MG63 (cell line): ENCODE results near the gene CTNNBIP1. TPM values are rescaled to one million over a fixed set of nuclear protein-coding genes. Genes with fewer than 3 reads are reported as not detected.

Experiments
- DNase-seq: peaks from one replicate; pipeline ENCODE4 v3.0.0-alpha.2; 2020
- H3K27me3 ChIP-seq: fragments of 250-450 bp; sonication (Bioruptor Pico); 2 replicates; pipeline ENCODE4 v1.5.1; 2020; ENCODE audit warnings: mild to moderate bottlenecking, moderate library complexity
- H3K36me3 ChIP-seq: fragments of 250-450 bp; sonication (Bioruptor Pico); 2 replicates; pipeline ENCODE4 v1.5.1; 2020; ENCODE audit warnings: mild to moderate bottlenecking, moderate library complexity
- H3K4me3 ChIP-seq: fragments of 250-450 bp; sonication (Bioruptor Pico); 2 replicates; pipeline ENCODE4 v1.5.1; 2020; ENCODE audit warnings: mild to moderate bottlenecking, moderate library complexity
- H3K9me3 ChIP-seq: fragments of 250-450 bp; sonication (Bioruptor Pico); 2 replicates; pipeline ENCODE4 v1.5.1; 2020; ENCODE audit warnings: mild to moderate bottlenecking, moderate library complexity
- total RNA-seq: library from RNA; depleted of rRNA; stranded (reverse); fragments of >200 nt; shearing (Covaris generic); gene quantifications from 2 replicates; pipeline ENCODE4 v1.2.3, GENCODE V29; 2014; ENCODE audit warnings: low replicate concordance

The CTNNBIP1 gene
- total RNA-seq, 1 experiment from 2014 or later, result 21.5 TPM

DNA sequence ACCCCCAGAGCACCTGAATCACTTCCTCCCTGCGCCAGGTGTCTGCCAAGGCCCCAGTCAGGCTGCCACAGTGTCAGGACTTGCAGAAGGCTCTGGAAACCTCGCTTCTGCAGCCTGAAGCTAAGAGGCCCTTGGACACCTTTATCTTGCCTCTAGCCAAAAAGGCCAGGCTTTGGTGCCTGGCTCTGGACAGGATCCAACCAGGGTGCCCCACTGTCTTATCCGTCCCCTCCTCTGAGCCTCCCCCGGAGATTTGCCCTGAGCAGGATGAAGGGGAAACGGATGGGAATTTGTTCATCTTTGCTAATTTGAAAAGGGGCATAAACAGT, 73.5 kb downstream of the CTNNBIP1 start:
- Histone ChIP-seq H3K36me3 (no peaks in the 10 kb centered on the region), H3K27me3 (no peaks in the 10 kb centered on the region), H3K9me3 (no peaks in the 10 kb centered on the region), H3K4me3 (no peak overlapping the region)
- DNase-seq, result no peak

DNA sequence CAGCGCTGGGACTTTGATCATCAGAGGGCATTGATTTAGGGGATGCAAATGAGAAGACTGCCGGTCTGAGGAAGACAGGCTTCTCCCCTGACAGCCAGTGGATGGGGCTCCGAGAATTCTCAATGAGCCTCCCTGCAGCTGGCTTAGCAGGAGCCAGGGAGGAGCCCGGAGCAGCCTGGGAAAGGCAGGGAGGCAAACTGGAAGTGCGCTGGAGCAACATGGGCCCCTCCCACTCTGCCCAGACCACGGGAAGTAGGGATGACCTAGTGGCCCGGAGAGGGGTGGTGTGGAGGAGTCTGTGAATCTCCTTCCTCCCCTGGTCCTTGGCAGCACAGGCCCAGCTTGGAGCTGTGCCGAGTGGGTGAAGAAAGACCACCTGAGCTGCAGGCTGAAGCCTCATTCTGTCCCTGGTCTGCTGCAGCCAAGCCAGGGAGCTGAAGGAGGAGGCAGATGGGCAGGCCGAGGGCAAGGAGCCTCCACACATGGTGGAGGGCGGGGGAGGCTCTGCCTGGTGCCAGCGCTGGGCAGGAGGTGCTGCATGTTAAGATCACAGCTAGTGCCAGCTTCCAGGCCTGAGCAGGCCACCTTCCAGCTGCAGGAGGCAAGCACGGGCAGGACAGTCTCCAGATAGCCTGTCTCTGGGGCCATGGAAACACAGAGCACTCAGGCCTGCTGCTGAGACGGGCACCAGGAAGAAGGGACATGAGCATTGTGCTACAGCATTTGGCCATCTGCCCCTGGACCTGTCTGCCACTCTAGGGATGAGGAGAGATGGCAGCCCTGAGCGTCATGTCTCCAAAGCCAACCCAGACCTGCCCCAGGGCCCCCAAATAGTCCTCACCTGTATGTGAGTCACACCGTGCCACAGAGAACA, 74.1 kb downstream of the CTNNBIP1 start:
- Histone ChIP-seq H3K36me3 (no peaks in the 10 kb centered on the region), H3K27me3 (no peaks in the 10 kb centered on the region), H3K4me3 (no peak overlapping the region), H3K9me3 (no peaks in the 10 kb centered on the region)
- peak; percentile 69 for DNase-seq

DNA sequence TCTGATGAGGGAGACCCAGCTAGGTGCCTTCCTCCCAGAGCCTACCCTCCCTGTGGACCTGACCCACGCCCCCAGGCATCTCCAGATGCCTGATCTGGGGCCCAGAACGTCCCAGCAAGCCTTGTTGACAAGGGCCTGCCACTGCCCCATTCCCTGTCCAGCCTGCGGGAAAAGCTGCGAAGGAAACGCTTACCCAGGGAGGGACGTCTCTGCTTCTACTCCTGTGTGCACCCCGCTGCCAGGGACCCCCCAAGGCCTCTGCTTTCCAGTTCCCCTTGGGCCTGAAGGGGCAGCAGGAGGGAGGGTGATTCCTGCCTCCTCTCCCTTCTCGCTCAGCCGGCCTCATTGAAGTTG, 74.7 kb downstream of the CTNNBIP1 start:
- Histone ChIP-seq H3K4me3 (no peak overlapping the region), H3K9me3 (no peaks in the 10 kb centered on the region), H3K27me3 (no peaks in the 10 kb centered on the region), H3K36me3 (no peaks in the 10 kb centered on the region)
- DNase-seq, result no peak

DNA sequence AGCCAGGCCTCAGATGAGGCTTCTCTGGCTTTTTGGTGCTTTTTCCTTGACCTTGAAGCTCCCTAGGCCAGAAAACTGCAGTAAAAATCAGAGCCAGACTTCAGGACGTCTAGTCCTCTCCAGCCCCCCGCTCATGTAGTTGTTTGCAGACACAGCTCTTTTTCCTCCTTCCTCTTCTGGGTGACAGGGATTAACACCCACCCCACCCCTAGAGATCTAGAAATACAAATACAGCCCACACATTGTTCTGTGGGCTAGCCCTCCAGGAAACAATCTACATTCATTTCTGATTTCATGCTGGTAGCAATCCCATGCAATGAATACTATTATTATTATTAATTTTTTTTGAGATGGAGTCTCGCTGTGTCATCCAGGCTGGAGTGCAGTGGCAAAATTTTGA, 76.4 kb downstream of the CTNNBIP1 start:
- DNase-seq, result no peak
- Histone ChIP-seq H3K36me3 (no peaks in the 10 kb centered on the region), H3K4me3 (no peak overlapping the region), H3K27me3 (no peaks in the 10 kb centered on the region), H3K9me3 (no peaks in the 10 kb centered on the region)

DNA sequence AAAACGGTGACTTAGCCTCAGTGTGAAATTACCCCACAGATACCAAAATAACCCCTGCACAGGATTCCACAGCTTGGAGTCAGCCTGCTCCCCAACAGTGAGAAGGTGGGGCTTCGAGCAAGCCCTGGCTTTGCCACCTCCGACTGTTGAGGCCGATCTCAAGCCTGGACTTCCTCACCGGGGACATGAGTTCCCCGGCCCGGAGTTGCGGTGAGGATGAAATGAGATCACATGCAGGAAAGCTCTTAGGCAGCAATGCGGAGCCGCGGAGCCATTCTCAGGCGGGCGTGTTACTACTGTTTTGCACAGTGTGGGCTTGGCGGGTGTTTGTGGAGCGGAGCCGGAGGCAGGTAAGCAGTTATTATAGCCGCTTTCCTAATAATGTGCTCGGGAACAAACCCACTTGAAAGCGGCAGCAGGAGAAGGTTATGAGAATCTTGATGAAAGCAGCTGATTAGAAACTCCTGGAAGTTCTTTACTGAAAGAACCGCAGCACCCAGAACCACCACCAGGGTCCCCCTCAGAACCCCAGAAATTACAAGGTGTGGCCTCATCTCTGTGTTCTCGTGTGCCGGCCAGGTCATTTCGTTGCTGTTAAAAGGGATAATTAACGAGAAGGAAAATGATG, 82.4 kb downstream of the CTNNBIP1 start:
- H3K36me3 ChIP-seq, result no peaks in the 10 kb centered on the region
- H3K27me3 ChIP-seq, result no peaks in the 10 kb centered on the region
- H3K4me3 ChIP-seq, result no peak overlapping the region
- no peaks in the 10 kb centered on the region for H3K9me3 ChIP-seq
- no peak for DNase-seq

DNA sequence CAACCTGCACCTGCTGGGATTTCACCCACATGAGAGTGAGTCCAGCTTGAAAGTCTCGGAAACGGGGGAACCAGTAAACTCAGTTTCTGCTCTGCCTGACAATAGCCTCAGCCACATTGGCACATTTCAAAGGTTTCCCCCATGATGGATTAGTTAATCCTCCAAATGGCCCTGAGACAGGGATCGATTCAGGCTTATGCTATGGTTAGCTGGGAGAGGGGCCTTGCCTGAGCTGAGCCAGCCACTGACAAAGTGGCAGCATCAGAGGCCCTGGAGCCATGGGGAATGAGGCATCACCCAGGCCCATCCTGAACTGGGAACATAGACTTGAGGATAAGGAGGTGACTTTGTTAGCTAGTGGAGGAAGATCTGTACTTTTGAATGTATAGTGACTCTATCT, 83.5 kb downstream of the CTNNBIP1 start:
- Histone ChIP-seq H3K4me3 (no peak overlapping the region), H3K36me3 (no peaks in the 10 kb centered on the region), H3K9me3 (no peaks in the 10 kb centered on the region), H3K27me3 (no peaks in the 10 kb centered on the region)
- DNase-seq, result no peak

DNA sequence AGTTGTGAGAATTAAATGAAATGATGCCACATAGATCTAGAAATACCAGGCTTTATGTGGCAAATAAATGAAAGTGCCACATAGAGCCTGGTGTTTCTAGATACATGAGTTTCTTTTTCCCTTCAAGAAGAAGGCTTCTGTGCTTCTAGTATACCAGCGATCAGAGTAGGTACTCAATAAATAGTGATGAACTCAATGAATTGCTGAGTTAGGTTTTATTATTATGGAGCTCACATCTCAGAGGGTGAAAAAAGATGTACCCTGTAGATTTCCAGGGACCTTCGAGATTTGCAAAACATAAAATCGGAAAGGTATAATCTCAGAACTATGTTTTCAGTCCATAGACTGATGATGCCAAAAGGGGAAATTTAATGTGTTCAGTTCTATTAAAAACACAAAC, 84.0 kb downstream of the CTNNBIP1 start:
- Histone ChIP-seq H3K9me3 (no peaks in the 10 kb centered on the region), H3K4me3 (no peak overlapping the region), H3K27me3 (no peaks in the 10 kb centered on the region), H3K36me3 (no peaks in the 10 kb centered on the region)
- DNase-seq, result no peak

DNA sequence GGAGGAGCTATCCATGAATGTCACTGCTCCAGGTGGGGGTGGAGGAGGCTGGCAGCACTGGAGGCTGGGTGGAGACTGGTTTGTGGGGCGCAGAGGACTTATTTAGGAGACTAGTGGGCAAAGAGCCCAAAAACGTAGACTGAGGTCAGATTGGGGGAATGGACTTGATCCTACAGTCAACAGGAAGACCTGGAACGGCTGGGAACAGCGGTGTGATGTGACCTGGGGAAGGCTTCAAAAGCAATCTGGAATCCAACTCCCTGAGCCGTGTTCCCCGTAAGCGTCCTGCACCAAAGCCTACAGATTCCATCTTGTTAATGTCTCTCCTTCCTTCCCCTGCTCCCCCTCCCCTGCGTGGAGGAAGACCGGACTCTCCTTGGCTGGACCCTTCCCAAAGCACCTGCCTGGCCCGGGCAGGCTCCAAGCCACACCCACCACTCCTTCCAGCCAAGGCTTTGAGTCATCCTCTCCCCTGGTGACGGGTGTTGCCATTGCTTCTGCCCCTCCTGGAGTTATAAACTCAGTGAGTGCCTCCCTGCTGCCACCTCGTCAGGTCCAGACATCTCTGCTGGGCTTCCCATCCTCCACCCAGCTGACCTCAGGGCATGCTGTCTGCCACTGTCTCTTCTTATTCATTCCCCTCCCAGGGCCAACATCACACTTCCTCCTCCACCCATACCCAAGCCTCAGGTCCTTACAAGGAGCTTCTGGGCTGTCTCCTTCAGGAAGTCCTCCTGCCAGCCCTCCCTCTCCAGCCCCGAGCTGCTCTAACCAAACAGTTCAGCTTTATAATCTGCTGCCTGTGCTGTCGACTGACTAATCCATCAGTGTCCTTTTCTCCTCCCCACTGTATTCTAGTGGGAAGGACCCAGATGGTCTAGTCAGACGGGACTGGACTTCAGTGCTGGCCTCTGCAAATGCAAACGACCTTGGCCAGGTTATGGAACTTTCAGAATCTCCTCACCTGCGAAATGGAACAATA, 84.7 kb downstream of the CTNNBIP1 start:
- no peaks in the 10 kb centered on the region for H3K9me3 ChIP-seq
- no peaks in the 10 kb centered on the region for H3K36me3 ChIP-seq
- DNase-seq, result peak; percentile 81
- H3K27me3 ChIP-seq, result no peaks in the 10 kb centered on the region
- H3K4me3 ChIP-seq, result no peak overlapping the region

DNA sequence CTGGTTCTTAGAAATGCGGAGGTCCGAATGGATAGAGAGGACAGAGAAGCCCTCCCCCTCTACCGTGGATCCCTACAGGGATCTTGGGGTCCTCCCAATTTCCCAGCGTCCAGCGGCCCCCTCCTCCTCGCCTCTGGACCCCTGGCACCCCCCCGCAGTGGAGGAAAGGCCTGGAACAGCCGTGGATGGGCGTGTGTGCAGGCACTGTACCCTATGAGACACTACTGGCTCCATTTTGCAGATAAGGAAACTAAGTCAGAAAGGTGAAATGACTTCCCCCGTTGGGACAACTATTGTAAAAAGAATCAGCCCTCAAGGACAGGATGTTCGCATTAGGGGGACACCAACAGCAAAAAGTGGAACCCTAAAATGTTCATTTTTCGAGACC, 85.4 kb downstream of the CTNNBIP1 start:
- Histone ChIP-seq H3K9me3 (no peaks in the 10 kb centered on the region), H3K4me3 (no peak overlapping the region), H3K27me3 (no peaks in the 10 kb centered on the region), H3K36me3 (no peaks in the 10 kb centered on the region)
- no peak for DNase-seq

DNA sequence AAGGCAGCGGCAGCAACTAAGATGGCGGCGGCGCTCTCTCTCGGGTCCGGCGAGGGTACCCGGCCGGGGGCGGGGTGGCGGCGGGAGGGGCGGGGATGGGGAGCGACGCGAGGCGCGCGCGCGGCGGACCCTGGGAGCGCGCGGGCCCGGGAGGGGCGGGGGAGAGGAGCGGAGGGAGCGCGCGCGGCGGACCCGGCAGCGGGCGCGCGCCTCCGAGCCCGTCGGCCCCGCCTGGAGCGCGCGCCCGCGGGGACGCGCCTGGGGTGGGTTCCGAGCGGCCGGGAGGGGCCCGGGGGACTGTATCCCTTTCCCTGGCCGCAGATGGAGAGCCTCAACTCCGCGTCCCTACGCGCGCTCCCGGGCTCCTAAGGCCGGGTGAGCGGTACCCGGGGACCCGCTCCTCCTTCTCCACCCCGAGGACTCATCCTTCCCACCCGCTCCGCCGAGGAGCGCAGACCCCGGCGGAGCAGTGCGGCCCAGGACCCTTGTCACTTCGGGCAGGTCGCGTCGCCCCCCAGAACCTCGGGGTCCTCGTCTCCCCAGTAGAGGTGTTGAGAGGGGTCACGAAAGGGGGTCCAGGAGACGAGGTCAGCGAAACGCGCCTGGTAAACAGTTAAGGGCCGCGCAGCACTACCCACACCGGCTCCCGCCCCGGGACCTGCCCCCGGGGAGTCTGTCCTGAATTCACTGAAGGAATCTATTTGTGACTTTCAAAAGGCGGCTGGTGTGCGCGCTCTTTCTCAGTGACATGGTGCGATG, 85.9 kb downstream of the CTNNBIP1 start, which contains the start of gene CLSTN1:
TSS of gene CLSTN1 (minus strand) at position 23 of the 759 bp plus-strand sequence. CDS start 232 bp downstream, outside the sequence.
- H3K36me3 ChIP-seq, result no peaks in the 10 kb centered on the region

DNA sequence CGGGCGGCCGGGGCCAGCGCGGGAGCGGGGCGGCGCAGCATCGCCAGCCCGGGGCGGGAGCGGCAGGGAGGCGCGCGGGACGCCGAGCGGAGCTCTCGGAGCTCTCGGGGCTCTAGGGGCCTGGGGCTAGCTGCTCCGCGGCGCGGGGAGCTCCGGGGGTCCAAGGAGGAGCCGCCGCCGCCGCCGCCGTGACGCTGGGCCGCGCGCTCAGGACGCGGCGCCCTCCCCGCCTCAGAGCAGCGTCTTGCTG, 86.5 kb downstream of the CTNNBIP1 start:
- DNase-seq, result no peak

More for the DNA sequence above, 85.9 kb downstream of the CTNNBIP1 start, which contains the start of gene CLSTN1:
- Histone ChIP-seq H3K4me3 (peak within 1 kb of the TSS; percentile 63), H3K9me3 (no peaks in the 10 kb centered on the region), H3K27me3 (no peaks in the 10 kb centered on the region)
- DNase-seq, result peak; percentile 88

DNA sequence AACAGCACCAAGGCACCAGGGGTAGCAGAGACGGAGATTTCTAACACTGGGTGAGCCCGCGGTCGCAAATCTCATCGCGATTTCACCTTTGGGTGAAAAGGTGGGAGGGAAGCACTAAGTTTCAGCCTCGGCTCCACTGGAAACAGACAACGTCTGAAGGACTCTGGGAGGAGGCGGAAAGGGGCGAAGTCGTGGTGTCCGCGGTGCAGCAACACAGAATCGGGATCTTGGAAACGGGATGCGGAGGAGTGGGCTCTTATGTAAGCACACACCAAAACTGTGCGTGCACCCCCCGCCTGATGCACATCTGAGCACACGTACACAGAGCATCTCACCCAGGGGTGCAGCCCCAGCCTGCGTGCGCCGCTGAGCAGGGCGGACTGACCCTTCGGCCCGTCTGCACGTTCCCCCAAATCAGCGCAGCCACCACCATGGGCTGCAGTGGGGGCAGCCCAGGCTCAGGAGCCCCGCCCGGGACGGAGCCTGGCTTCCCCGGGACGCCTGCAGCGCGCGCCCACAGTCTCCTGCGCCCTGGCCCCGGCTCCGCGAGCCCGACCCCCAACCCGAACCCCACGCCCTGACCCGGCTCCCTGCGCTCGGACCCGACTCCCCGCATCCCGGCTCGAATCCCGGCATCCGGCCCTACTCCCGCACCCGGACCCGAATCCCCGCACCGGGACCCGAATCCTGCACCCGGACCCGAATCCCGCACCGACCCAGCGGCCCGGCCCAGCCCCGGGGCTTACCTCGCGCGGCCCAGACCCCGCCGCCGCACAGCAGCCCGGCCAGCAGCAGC, 87.0 kb downstream of the CTNNBIP1 start:
- Histone ChIP-seq H3K27me3 (no peaks in the 10 kb centered on the region), H3K36me3 (no peaks in the 10 kb centered on the region), H3K4me3 (peak overlapping the region; percentile 63), H3K9me3 (no peaks in the 10 kb centered on the region)
- DNase-seq, result no peak

More for the DNA sequence above, 86.5 kb downstream of the CTNNBIP1 start:
- Histone ChIP-seq H3K9me3 (no peaks in the 10 kb centered on the region), H3K4me3 (peak overlapping the region; percentile 63), H3K36me3 (no peaks in the 10 kb centered on the region), H3K27me3 (no peaks in the 10 kb centered on the region)

DNA sequence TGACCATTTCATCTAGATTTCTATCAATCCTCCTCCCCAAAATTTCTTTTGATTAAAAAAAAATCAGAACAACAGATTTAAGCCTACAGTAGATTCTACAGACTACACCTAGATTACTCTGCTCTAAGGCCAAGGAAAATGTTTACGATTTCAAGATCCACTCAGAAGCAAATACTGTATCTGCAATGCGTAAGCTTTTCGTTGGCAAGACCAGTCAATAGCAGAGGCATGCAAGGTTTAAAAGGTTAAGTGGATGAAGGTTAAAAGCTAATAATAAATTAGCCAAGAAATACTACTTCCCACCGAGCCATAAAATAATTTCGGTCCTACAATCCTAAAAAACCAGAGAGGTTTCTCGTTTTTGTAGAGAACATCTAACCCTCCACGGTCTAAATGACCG, 87.6 kb downstream of the CTNNBIP1 start:
- Histone ChIP-seq H3K36me3 (no peaks in the 10 kb centered on the region), H3K9me3 (no peaks in the 10 kb centered on the region), H3K27me3 (no peaks in the 10 kb centered on the region), H3K4me3 (peak overlapping the region; percentile 63)
- DNase-seq, result no peak

DNA sequence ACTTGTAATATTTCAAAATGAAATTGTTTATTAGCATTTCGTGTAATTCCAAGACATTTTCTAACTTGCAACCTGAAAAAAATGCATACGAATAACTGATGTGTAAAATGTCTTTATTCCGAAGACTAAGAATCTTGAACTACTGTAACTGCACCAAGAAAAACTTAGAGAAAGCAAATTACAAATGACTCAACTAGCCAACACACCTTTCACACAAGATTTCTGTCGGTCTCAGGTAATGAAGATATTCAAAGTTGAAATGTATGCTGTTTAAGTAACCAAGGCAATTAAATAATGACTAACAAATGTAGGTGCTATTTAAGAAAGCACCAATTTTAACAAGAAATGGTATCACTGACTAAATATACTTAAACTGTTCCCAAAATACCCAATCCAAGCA, 88.4 kb downstream of the CTNNBIP1 start:
- Histone ChIP-seq H3K4me3 (no peak overlapping the region; the same call in 1 of the 2 replicates), H3K27me3 (no peaks in the 10 kb centered on the region)
- no peak for DNase-seq

DNA sequence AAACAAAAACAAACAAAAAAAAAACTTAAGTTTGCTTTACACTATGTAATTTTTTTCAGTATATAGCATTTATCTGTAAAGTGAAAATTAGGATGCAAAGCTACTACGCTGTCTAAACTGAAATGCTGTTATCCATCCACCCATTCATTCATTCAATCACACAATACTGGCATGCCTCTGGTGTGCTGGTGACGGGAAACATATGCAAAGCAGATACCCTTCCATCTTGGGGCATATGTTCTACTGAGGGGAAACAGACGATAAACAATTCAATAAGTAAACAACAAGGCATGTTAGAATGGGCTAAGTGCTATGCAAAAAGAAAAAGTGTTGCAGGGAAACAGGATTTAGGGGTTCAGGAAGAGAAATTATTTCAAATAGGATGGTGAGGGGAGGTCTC, 89.5 kb downstream of the CTNNBIP1 start:
- Histone ChIP-seq H3K4me3 (no peak overlapping the region), H3K27me3 (no peaks in the 10 kb centered on the region), H3K36me3 (no peaks in the 10 kb centered on the region), H3K9me3 (no peaks in the 10 kb centered on the region)
- DNase-seq, result no peak

More for the DNA sequence above, 88.4 kb downstream of the CTNNBIP1 start:
- Histone ChIP-seq H3K9me3 (no peaks in the 10 kb centered on the region), H3K36me3 (no peaks in the 10 kb centered on the region)

DNA sequence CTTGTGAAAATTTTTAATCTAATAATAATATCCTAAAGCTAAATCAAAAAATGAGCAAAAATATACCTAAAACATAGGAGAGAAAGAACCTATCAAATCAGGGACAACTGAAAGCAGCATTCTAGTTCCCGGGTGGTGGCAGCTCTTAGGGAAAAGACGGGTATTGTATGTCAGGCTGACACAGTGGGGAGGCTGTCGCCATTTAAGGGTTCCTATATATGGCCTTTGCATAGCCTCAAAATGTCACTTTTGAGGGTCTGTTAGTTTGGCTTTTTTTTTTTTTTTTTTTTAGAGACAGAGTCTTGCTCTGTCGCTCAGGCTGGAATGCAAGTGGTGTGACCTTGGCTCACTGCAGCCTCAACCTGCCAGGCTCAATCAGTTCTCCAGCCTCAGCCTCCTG, 92.3 kb downstream of the CTNNBIP1 start:
- Histone ChIP-seq H3K9me3 (no peaks in the 10 kb centered on the region), H3K4me3 (no peak overlapping the region), H3K36me3 (no peaks in the 10 kb centered on the region), H3K27me3 (no peaks in the 10 kb centered on the region)
- no peak for DNase-seq
